SKM-1 treated with dmso at 0.1 percent for 144 hours (cell line): ENCODE data around the gene OAS3.
A peak's percentile ranks its signal among the peaks of the same experiment; 100 is the strongest.
"Not testable (repeated sequence)": the region's sequence is repeated elsewhere in the genome, so short reads cannot be mapped to it uniquely, and the experiment has no call there.

ENCODE experiments used
- DNase-seq: peaks from one replicate; lab custom pipeline; 2025; ENCODE audit not compliant: unreplicated experiment; lab: John Stamatoyannopoulos, UW

Gene OAS3

GRCh38 chr12:112980491-112981158 lies 42.4 kb downstream of the OAS3 start:
- no peak for DNase-seq

- DNase-seq, result no peak
Observed at GRCh38 chr12:112985642-112986290, 47.5 kb downstream of the OAS3 start.

GRCh38 chr12:112986291-112986800 lies 48.1 kb downstream of the OAS3 start:
- DNase-seq, result no peak

GRCh38 chr12:112987561-112987960 lies 49.3 kb downstream of the OAS3 start:
- DNase-seq, result no peak

- DNase-seq, result no peak
Observed at GRCh38 chr12:112988224-112988623, 50.0 kb downstream of the OAS3 start.

GRCh38 chr12:112988823-112989385 lies 50.6 kb downstream of the OAS3 start:
- DNase-seq, result not testable (repeated sequence)

- no peak for DNase-seq
Observed at GRCh38 chr12:112989806-112990205, 51.5 kb downstream of the OAS3 start.

GRCh38 chr12:112992541-112993398 lies 54.5 kb downstream of the OAS3 start:
- peak; percentile 81 for DNase-seq

GRCh38 chr12:112995008-112995407 lies 56.7 kb downstream of the OAS3 start:
- DNase-seq, result no peak

GRCh38 chr12:112996501-112996900 lies 58.2 kb downstream of the OAS3 start:
- DNase-seq, result no peak

- no peak for DNase-seq
Observed at GRCh38 chr12:112997506-112997905, 59.2 kb downstream of the OAS3 start.

GRCh38 chr12:112998987-112999767 lies 60.9 kb downstream of the OAS3 start:
- no peak for DNase-seq

GRCh38 chr12:113000433-113000832 lies 62.2 kb downstream of the OAS3 start:
- no peak for DNase-seq

- no peak for DNase-seq
Observed at GRCh38 chr12:113002155-113002554, 63.9 kb downstream of the OAS3 start.

- DNase-seq, result no peak
Observed at GRCh38 chr12:113002676-113003075, 64.4 kb downstream of the OAS3 start.

- no peak for DNase-seq
Observed at GRCh38 chr12:113003636-113004035, 65.4 kb downstream of the OAS3 start.

GRCh38 chr12:113005762-113006161 lies 67.5 kb downstream of the OAS3 start:
- no peak for DNase-seq

GRCh38 chr12:113006206-113006605 lies 67.9 kb downstream of the OAS3 start:
- no peak for DNase-seq

GRCh38 chr12:113006641-113007040 lies 68.4 kb downstream of the OAS3 start:
- DNase-seq, result no peak

- DNase-seq, result no peak
Observed at GRCh38 chr12:113007166-113007565, 68.9 kb downstream of the OAS3 start.

- DNase-seq, result no peak
Observed at GRCh38 chr12:113010701-113011100, 72.4 kb downstream of the OAS3 start.
